Sigmoid colon (tissue), 7 donors: ENCODE measurements around the gene IGSF9B. TPM values are rescaled to one million over a fixed set of nuclear protein-coding genes. Genes with fewer than 3 reads are reported as not detected.

Experiments used
- DNase-seq: peaks from one replicate; pipeline ENCODE4 v3.0.0-alpha.2; 2019
- H3K27ac ChIP-seq, 4 donors: fragments of 200-600 bp; sonication (generic); one replicate each; pipeline ENCODE4 v1.5.1; 2016 to 2019; ENCODE audit warnings: mild to moderate bottlenecking in 1 of 4
- H3K27me3 ChIP-seq, 3 donors: fragments of 200-600 bp; sonication (generic); one replicate each; pipeline ENCODE4 v1.5.1; 2019; ENCODE audit warnings: mild to moderate bottlenecking in 1 of 3
- H3K36me3 ChIP-seq, 4 donors: fragments of 200-600 bp; sonication (generic); one replicate each; pipeline ENCODE4 v1.5.1; 2016 to 2019
- H3K4me1 ChIP-seq, 4 donors: fragments of 200-600 bp; sonication (generic); one replicate each; pipeline ENCODE4 v1.5.1; 2017 to 2019
- H3K4me3 ChIP-seq, 4 donors: fragments of 200-600 bp; sonication (generic); one replicate each; pipeline ENCODE4 v1.5.1; 2017 to 2019; ENCODE audit warnings: mild to moderate bottlenecking in 2 of 4, moderate library complexity in 1 of 4
- H3K9me3 ChIP-seq, 4 donors: fragments of 200-600 bp in 3 of 4; sonication (generic) in 3 of 4; one replicate each; pipeline versions ENCODE4 v1.5.1 to v1.6.1; 2013 to 2019
- EP300 ChIP-seq, 4 donors: sonication (generic); formaldehyde crosslinking; IDR thresholded peaks; one replicate each; pipeline ENCODE4 v1.6.1; 2017; ENCODE audit warnings: antibody characterized with exemption in 4 of 4
- POLR2A ChIP-seq, 2 donors: fragments of 450-650 bp; IDR thresholded peaks; one replicate each; pipeline ENCODE4 v1.6.1; 2016; ENCODE audit warnings: antibody characterized with exemption in 2 of 2, mild to moderate bottlenecking in 2 of 2, moderate library complexity in 2 of 2
- POLR2AphosphoS5 ChIP-seq, 4 donors: sonication (generic); formaldehyde crosslinking; IDR thresholded peaks; one replicate each; pipeline ENCODE4 v1.6.1; 2017; ENCODE audit warnings: antibody characterized with exemption in 4 of 4
- WGBS, 2 donors: extraction: QIAGEN DNeasy Blood & Tissue Kit; methylation state at CpG; one replicate each; pipeline ENCODE4 v1.1.7; 2013; 5-methylcytosine and 5-hydroxymethylcytosine counted together
- intact Hi-C: fragments of 100-400 bp; cut with DNase I; formaldehyde crosslinking; loops from one replicate; pipeline ENCODE4 v1.15.1; 2023
- polyA plus RNA-seq, 3 donors: library from polyadenylated mRNA; stranded (reverse); fragments of 200-250 nt; gene quantifications; one replicate each; pipeline ENCODE4 v1.2.3, GENCODE V29; 2013
- total RNA-seq, 4 donors: library from RNA; depleted of rRNA; stranded (reverse); fragments of >200 nt; gene quantifications; one replicate each; pipeline ENCODE4 v1.1.0, GENCODE V29; 2016
- TF ChIP-seq, protein P1 (sequence below), 4 experiments: fragments of 450-650 bp in 3 of 4; fragments of 200-600 bp in 1 of 4; IDR thresholded peaks; one replicate each; pipeline ENCODE4 v1.5.1; 2016 to 2019; ENCODE audit warnings: antibody characterized with exemption in 4 of 4, mild to moderate bottlenecking in 3 of 4, moderate library complexity in 2 of 4
- donor health status: healthy with polysubstance abuse.
- donor health status: Bipolar disorder and iron deficiency.
- donor health status: healthy.

IGSF9B gene
- total and polyA plus RNA-seq, 7 donors = under 0.01 to 53.7 (median 14.8) TPM; not detected in 1

DNA sequence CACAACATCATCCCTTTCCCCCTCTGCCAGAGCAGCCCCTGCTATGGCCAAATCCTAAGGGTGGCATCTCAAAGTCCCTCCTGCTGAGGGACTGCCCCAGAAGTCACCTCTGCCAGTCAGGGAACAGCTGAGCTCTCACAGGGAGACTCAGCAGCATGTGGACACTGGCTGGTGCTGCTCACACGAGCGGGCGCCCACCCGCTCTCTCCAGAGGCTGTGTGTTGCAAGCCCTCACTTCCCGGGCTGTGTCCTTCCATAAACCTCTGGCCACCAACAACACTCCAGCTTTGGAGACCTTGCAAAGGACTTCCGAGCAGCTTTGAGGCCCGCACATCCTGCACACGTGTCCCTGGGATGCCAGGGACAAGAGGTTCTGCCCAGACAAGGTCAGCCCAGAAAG is 2.8 kb downstream of the IGSF9B start:
- H3K4me1 ChIP-seq = peaks cover 0 to 85% (median 73%) of the 10 kb centered on the region in 4 donors
- WGBS, 2 donors = 91 to 93% methylated on average over 8 of the region's 8 CpGs
- no peaks in the 10 kb centered on the region for H3K36me3 ChIP-seq
- intact Hi-C loops = loop anchor here (2.0 kb wide), 1 partner anchor 81 kb away; no protein-coding TSS in a partner anchor
- peak overlapping the region; percentile 93 to 98 (median 95) for H3K27ac ChIP-seq
- no peak overlapping the region for H3K4me3 ChIP-seq
- no peak for DNase-seq
- TF ChIP-seq POLR2AphosphoS5 (IDR thresholded peaks at IDR 0.05) (peak in 2 of 4 donors; percentile 16 to 48), EP300 (IDR thresholded peaks at IDR 0.05) (no peak)
- H3K9me3 ChIP-seq = no peaks in the 10 kb centered on the region
- H3K27me3 ChIP-seq = no peaks in the 10 kb centered on the region

DNA sequence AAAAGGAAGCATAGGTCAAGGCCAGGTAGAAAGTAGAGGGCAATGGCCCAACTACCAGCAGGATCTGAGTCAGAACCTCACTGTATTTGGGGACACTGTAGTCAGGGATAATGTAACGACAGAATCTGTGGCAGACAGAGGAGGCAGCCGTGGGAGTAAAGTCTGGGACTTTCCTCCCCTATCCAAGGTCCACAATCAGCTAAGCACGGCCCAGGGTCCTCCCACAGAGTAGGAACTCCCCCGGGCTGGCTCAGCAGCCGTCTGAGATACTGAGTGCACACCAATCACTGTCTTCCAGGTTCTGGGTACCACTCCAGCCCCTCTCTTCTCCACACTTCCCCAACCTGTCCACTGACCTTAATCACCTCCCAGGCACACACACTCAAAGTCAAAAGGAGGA is 3.2 kb downstream of the IGSF9B start:
- Histone ChIP-seq H3K27ac (peak overlapping the region; percentile 93 to 98 (median 95)), H3K4me3 (no peak overlapping the region), H3K36me3 (no peaks in the 10 kb centered on the region), H3K27me3 (no peaks in the 10 kb centered on the region), H3K4me1 (peaks cover 0 to 88% (median 77%) of the 10 kb centered on the region in 4 donors), H3K9me3 (no peaks in the 10 kb centered on the region)
- TF ChIP-seq POLR2AphosphoS5 (IDR thresholded peaks at IDR 0.05) (no peak), POLR2A (IDR thresholded peaks at IDR 0.05) (no peak), EP300 (IDR thresholded peaks at IDR 0.05) (no peak)
- TF ChIP-seq, protein P1, sequence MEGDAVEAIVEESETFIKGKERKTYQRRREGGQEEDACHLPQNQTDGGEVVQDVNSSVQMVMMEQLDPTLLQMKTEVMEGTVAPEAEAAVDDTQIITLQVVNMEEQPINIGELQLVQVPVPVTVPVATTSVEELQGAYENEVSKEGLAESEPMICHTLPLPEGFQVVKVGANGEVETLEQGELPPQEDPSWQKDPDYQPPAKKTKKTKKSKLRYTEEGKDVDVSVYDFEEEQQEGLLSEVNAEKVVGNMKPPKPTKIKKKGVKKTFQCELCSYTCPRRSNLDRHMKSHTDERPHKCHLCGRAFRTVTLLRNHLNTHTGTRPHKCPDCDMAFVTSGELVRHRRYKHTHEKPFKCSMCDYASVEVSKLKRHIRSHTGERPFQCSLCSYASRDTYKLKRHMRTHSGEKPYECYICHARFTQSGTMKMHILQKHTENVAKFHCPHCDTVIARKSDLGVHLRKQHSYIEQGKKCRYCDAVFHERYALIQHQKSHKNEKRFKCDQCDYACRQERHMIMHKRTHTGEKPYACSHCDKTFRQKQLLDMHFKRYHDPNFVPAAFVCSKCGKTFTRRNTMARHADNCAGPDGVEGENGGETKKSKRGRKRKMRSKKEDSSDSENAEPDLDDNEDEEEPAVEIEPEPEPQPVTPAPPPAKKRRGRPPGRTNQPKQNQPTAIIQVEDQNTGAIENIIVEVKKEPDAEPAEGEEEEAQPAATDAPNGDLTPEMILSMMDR (IDR thresholded peaks at IDR 0.05) = no peak
- intact Hi-C loops = no loop called here
- no peak for DNase-seq
- 62 to 68% methylated on average over 5 of the region's 5 CpGs for WGBS, 2 donors

DNA sequence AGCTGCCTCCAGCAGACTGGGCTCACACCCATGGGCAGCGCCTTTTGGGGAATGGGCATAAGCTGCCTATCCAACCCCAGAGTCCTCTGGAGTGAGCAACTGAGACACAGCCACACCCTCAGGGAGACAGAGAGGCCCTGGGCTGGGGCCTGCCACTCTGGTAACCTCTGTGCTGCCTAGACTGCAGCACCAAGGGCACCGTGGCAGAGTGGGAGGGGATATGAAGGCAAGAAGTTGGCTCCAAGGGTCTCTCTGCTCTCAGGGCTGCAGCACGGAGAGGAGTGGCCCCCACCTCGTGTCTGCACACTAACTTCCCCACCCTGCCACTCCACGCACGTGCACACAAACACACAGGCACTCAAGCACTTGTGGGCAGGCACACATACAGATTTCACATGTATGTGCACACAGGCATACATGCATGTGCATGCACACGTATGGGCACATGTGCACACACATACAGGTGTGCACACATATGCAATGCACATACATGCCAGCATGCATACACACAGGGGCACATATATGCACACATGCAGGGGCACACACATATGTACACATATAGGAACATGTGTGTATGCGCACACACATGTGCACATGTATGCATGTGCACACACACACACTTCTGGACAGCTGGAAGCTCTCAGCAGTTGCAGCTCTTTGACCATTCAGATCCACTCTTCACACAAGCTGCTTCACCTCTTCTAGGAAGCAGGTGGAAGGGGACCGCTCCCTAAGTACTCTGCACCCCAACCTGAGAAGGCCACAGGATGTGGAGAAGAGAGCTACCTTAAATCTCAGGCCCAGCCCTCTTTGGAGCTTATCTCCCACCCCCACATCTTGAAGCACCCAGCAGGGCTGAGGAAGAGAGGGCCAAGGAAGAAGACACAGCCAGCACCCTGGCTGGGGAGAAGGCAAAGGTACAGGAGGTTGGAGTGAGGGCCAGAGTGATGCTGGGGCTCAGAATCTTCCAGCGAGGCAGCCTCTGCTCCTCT is 4.3 kb downstream of the IGSF9B start:
- H3K4me1 ChIP-seq = peaks cover 0 to 88% (median 79%) of the 10 kb centered on the region in 4 donors
- H3K27me3 ChIP-seq = no peaks in the 10 kb centered on the region
- 75 to 81% methylated on average over 10 of the region's 10 CpGs for WGBS, 2 donors
- H3K4me3 ChIP-seq = peak overlapping the region in 3 of 4 donors; percentile 36 to 44 (median 43)
- TF ChIP-seq POLR2AphosphoS5 (IDR thresholded peaks at IDR 0.05) (peak in 3 of 4 donors; percentile 11 to 32 (median 16)), EP300 (IDR thresholded peaks at IDR 0.05) (no peak), POLR2A (IDR thresholded peaks at IDR 0.05) (no peak)
- TF ChIP-seq, protein P1 (IDR thresholded peaks at IDR 0.05) = no peak
- no peak for DNase-seq
- no peaks in the 10 kb centered on the region for H3K36me3 ChIP-seq
- H3K27ac ChIP-seq = peak overlapping the region; percentile 93 to 98 (median 95)
- intact Hi-C loops = no loop called here
- no peaks in the 10 kb centered on the region for H3K9me3 ChIP-seq

- Histone ChIP-seq H3K27me3 (no peaks in the 10 kb centered on the region), H3K4me1 (peaks cover 0 to 95% (median 85%) of the 10 kb centered on the region in 4 donors), H3K36me3 (no peaks in the 10 kb centered on the region), H3K4me3 (peak overlapping the region; percentile 22 to 44 (median 40)), H3K27ac (peak overlapping the region; percentile 81 to 98 (median 94)), H3K9me3 (no peaks in the 10 kb centered on the region)
- 44 to 61% methylated on average over 32 of the region's 32 CpGs for WGBS, 2 donors
- TF ChIP-seq, protein P1 (IDR thresholded peaks at IDR 0.05) = no peak
- TF ChIP-seq POLR2AphosphoS5 (IDR thresholded peaks at IDR 0.05) (peak in 2 of 4 donors; percentile 42 to 64), POLR2A (IDR thresholded peaks at IDR 0.05) (no peak), EP300 (IDR thresholded peaks at IDR 0.05) (peak in 1 of 4 donors; percentile 46)
- intact Hi-C loops = no loop called here
- DNase-seq = no peak
Measured at GRCh38 chr11:133951327-133952198, 5.2 kb downstream of the IGSF9B start.
